Left ventricle myocardium inferior (tissue), 1 donor: ENCODE results near the gene THUMPD2. TPM values are rescaled to one million over a fixed set of nuclear protein-coding genes. Genes with fewer than 3 reads are reported as not detected.
"Not testable (repeated sequence)": the region's sequence is repeated elsewhere in the genome, so short reads cannot be mapped to it uniquely, and the experiment has no call there.

Source experiments
- DNase-seq: peaks from one replicate; pipeline ENCODE4 v3.0.0-alpha.2; 2020
- H3K27ac ChIP-seq: fragments of 200-600 bp; replicated peaks from 2 replicates; pipeline ENCODE4 v1.8.0; 2021
- H3K27me3 ChIP-seq: fragments of 200-600 bp; 2 replicates; pipeline ENCODE4 v1.8.0; 2021; ENCODE audit warnings: low read depth
- H3K36me3 ChIP-seq: fragments of 200-600 bp; 2 replicates; pipeline ENCODE4 v1.8.0; 2021
- H3K4me1 ChIP-seq: fragments of 200-600 bp; 2 replicates; pipeline ENCODE4 v1.8.0; 2021
- H3K4me3 ChIP-seq: fragments of 200-600 bp; 2 replicates; pipeline ENCODE4 v1.8.0; 2021; ENCODE audit warnings: mild to moderate bottlenecking, moderate library complexity
- H3K9me3 ChIP-seq: fragments of 200-600 bp; replicated peaks from 2 replicates; pipeline ENCODE4 v1.8.0; 2021
- intact Hi-C: fragments of 100-400 bp; cut with micrococcal nuclease; formaldehyde crosslinking; loops from one replicate; pipeline ENCODE4 v1.11.0; 2022
- total RNA-seq: library from RNA; stranded (reverse); fragmentation: NEBNext Ultra II Directional; extraction: Animal tissue kit (Norgen Biotek cat#: 25700); gene quantifications from one replicate; pipeline ENCODE4 v1.2.1, GENCODE V29; 2021
- TF ChIP-seq, protein P1 (sequence below): fragments of 200-600 bp; IDR thresholded peaks from 2 replicates; pipeline ENCODE4 v1.8.0; 2021; ENCODE audit warnings: antibody characterized with exemption, mild to moderate bottlenecking, borderline replicate concordance
- donor health status: DM: no; HTN: yes; CAD: no; lungs with severe emphysema.

Gene THUMPD2
- total RNA-seq, 1 donor from 2014 or later: 5.9 TPM

DNA sequence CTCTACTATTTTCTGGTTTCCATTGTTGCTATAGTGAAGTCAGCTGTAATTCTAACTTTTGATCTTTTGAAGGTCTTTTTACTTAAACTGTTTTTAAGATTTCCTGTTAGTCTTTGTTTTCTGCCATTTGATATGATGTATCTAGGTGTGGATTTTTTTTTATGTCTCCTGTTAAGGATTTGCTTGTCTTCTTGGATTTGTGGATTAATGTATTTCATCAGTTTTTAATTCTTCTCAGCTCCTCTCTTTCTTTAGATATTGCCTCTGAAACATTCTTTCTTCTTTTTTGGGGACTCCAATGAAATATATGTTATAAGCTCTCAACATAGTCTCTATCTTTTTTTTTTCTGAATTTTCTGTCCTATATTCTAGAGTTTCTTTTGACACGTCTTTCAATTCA, 24.8 kb upstream of the THUMPD2 start:
- intact Hi-C loops: no loop called here
- Histone ChIP-seq H3K27ac (no peak overlapping the region), H3K9me3 (peaks cover 38% of the 10 kb centered on the region), H3K4me3 (no peak overlapping the region), H3K4me1 (peaks cover 4% of the 10 kb centered on the region), H3K36me3 (no peaks in the 10 kb centered on the region), H3K27me3 (no peaks in the 10 kb centered on the region)
- no peak for DNase-seq
- TF ChIP-seq, protein P1, sequence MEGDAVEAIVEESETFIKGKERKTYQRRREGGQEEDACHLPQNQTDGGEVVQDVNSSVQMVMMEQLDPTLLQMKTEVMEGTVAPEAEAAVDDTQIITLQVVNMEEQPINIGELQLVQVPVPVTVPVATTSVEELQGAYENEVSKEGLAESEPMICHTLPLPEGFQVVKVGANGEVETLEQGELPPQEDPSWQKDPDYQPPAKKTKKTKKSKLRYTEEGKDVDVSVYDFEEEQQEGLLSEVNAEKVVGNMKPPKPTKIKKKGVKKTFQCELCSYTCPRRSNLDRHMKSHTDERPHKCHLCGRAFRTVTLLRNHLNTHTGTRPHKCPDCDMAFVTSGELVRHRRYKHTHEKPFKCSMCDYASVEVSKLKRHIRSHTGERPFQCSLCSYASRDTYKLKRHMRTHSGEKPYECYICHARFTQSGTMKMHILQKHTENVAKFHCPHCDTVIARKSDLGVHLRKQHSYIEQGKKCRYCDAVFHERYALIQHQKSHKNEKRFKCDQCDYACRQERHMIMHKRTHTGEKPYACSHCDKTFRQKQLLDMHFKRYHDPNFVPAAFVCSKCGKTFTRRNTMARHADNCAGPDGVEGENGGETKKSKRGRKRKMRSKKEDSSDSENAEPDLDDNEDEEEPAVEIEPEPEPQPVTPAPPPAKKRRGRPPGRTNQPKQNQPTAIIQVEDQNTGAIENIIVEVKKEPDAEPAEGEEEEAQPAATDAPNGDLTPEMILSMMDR: no peak

DNA sequence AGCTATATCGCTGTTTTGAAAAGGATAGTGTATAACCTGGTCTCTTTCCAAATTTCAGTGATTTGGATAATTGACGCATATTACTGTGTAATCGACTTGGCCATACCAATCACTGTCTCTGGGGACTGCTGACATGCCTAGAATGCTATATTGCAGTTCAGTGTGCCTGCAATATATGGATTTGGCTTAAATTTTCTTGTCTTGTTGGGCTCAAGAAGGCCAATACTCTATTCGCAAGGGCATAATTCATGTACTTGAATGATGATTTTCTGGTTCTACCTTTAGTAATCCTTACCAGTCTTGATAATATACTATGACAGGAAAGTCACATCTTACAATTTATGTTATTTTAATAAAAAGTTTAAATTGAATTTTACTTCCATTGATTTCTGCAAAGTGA, 21.7 kb upstream of the THUMPD2 start:
- TF ChIP-seq, protein P1: no peak
- Histone ChIP-seq H3K4me3 (no peak overlapping the region), H3K4me1 (peaks cover 8% of the 10 kb centered on the region), H3K27me3 (no peaks in the 10 kb centered on the region), H3K36me3 (no peaks in the 10 kb centered on the region), H3K9me3 (peaks cover 43% of the 10 kb centered on the region), H3K27ac (no peak overlapping the region)
- intact Hi-C loops: no loop called here
- no peak for DNase-seq

DNA sequence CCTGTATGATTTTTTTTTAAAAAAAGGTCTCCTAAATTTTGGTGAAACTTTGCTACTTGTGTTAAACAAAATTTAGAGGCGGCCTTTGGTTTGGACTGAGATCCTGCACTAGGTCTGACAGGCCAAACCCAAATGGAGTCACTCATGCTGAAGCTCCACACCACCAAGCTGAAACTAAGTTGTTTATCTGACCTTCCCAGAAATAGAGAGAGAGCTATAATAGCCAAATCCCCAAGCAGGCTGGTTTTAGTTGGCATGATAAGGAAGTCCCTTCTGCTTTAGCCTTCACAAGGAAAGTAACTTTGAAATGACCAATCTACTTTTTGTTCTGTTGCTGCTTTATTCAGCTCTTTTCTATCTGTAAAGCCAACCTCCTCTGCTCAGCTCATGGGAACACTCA, 17.1 kb upstream of the THUMPD2 start:
- no peak for DNase-seq
- Histone ChIP-seq H3K36me3 (no peaks in the 10 kb centered on the region), H3K4me1 (peaks cover 8% of the 10 kb centered on the region), H3K27ac (no peak overlapping the region), H3K27me3 (no peaks in the 10 kb centered on the region), H3K4me3 (no peak overlapping the region), H3K9me3 (peaks cover 9% of the 10 kb centered on the region)
- TF ChIP-seq, protein P1: no peak
- intact Hi-C loops: no loop called here

DNA sequence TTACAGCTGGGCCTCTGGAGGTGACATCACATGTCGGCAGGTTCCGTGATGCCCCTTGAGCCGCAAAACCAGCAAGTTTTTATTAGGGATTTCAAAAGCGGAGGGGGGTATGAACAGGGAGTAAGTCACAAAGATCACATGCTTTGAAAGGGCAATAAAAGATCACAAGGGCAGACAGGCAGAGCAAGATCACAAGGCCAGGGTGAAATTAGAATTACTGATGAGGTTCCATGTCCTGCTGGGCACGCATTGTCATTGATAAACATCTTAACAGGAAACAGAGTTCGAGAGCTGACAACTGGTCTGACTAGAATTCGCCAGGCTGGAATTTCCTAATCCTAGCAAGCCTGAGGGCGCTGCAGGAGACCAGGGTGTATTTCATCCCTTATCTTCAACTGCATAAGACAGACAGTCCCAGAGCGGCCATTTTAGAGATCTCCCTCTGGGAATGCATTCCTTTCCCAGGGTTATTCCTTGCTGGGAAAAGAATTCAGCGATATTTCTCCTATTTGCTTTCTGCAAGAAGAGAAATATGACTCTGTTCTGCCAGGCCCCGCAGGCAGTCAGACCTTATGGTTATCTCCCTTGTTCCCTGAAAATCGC, 11.3 kb upstream of the THUMPD2 start:
- H3K36me3 ChIP-seq, intact Hi-C loops, H3K4me3 ChIP-seq: not testable (repeated sequence)

DNA sequence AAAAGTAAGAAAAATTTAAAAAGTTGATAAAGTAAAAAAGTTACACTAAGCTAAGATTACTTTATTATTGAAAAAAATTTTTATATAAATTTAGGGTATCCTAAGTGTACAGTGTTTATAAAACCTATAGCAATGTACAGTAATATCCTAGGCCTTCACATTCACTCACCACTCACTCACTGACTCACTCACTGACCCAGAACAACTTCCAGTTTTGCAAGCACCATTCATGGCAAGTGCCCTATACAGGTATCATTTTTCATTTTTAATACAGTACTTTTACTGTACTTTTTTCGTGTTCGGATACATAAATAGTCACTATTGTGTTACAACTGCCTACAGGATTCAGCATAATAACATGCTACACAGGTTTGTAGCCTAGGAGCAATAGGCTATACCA, 8.9 kb upstream of the THUMPD2 start:
- no peaks in the 10 kb centered on the region for H3K4me1 ChIP-seq
- H3K27ac ChIP-seq: no peak overlapping the region
- H3K4me3 ChIP-seq: no peak overlapping the region
- TF ChIP-seq, protein P1: no peak
- H3K27me3 ChIP-seq: no peaks in the 10 kb centered on the region
- no peaks in the 10 kb centered on the region for H3K36me3 ChIP-seq
- no peak for DNase-seq
- peaks cover 13% of the 10 kb centered on the region for H3K9me3 ChIP-seq
- intact Hi-C loops: no loop called here

More for the DNA sequence above, 11.3 kb upstream of the THUMPD2 start:
- H3K27ac ChIP-seq, DNase-seq, H3K27me3 ChIP-seq, H3K4me1 ChIP-seq: not testable (repeated sequence)
- peaks cover 13% of the 10 kb centered on the region for H3K9me3 ChIP-seq

DNA sequence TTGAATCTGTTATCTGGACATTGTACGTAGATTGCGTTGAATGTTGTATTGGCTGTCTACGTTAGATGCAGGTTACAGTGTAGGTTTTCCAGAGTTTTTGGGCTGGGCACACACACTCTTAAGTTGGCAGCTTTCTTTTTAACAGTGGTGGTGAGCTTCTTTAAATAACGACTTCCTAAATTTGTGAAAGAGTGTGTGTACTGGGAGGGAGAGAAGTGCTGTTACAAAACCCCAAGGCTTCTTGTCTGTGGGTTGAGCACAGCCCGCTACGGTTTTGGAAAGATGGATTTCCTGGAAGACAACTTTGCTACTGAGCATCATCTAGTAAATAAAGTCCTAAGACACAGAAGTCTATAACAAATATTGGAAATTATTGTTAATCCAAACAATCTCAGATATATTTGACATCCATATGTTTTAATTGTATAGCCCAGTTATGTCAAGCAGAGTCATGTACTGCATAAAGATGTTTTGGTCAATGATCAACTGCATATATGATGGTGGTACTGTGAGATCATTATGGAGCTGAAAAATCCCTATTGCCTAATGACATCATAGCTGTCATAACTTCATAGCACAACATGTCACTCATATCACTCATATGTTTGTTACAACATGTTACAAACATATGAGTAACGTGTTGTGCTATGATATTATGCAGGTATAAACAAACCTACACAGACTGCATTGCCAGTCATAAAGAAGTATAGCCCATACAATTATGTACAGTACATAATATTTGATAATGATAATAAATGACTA, 7.9 kb upstream of the THUMPD2 start:
- Histone ChIP-seq H3K4me1 (no peaks in the 10 kb centered on the region), H3K27me3 (no peaks in the 10 kb centered on the region), H3K4me3 (no peak overlapping the region), H3K36me3 (no peaks in the 10 kb centered on the region), H3K27ac (no peak overlapping the region), H3K9me3 (peaks cover 13% of the 10 kb centered on the region)
- intact Hi-C loops: no loop called here
- no peak for DNase-seq
- TF ChIP-seq, protein P1: no peak
